GM21528 (cell line): ENCODE results near the gene ZNF83.
"Not testable (repeated sequence)": the region's sequence is repeated elsewhere in the genome, so short reads cannot be mapped to it uniquely, and the experiment has no call there.

ENCODE experiments used
- ATAC-seq: cut with Tn5 transposase; IDR thresholded peaks from one replicate; pipeline ENCODE4 v1.9.1; 2021; ENCODE audit warnings: mild to moderate bottlenecking, moderate library complexity; ENCODE audit not compliant: unreplicated experiment, low FRiP score

ZNF83 gene

DNA sequence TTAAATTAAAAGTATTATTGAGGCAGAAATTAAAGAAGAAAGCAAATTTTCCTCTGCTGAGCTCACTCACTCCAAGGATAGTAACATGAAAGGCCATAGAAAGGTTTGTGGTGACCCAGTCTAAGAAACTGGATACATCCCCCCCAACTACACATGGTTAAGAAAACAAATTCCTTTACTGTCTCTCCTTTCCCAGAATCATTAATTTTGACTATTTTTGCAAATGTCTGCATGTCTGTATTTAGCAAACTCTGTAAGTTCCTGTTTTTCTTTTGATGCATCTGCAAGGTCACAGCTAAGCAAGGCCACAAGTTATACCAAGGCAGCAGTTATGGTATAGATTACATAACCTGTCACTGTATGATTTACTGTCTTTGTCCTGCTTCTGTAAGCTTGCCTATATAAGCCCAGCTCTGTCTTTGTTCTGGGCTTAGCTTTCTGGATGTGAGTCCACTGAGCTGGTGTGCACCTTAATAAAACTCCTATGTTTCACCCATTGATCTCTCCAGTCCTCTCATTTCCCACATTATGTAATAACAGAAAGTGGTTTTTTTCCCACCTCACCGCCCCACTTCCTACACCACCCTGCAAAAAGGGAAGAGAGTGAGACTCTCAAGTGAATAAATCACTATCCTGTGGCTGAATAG, 8.5 kb upstream of the ZNF83 start:
- ATAC-seq: no peak

DNA sequence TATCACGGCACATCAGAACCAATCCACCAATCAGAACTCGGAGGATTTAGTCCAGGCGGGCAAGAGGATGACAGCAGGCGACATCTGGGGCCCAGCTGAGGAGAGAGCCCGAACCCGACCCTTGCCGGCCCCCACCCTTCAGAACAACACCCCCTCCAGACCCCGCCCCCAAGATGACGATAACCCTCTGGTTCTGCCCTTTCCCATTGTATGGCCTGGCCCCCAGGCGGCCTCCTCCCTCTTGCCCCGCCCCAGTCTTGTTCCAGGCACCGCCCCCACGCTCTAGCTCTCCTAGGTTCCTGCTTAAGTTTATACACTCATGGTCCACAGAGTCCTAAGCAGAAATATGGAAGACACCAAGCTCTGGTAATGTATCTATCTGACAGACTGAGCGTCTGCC, 2.8 kb upstream of the ZNF83 start:
- ATAC-seq: no peak

DNA sequence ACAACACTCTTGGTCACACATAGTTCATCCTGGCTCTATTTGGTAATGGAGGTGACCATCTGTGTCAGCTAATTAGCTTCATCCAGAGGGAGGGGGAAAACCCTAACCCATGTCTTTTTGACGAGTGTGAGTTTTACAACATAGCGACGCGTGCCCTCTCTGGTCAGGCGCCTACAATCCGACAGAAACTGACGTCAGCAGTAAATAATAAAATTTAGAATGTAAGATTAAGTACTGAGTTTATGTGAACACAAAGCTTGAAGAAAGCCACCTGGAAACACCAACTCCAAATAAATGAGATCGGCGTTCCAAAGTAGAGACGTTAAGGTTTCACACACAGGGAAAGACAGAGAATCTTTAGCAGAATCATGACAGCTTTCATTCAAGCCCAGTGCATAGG, 1.8 kb upstream of the ZNF83 start:
- ATAC-seq: no peak

DNA sequence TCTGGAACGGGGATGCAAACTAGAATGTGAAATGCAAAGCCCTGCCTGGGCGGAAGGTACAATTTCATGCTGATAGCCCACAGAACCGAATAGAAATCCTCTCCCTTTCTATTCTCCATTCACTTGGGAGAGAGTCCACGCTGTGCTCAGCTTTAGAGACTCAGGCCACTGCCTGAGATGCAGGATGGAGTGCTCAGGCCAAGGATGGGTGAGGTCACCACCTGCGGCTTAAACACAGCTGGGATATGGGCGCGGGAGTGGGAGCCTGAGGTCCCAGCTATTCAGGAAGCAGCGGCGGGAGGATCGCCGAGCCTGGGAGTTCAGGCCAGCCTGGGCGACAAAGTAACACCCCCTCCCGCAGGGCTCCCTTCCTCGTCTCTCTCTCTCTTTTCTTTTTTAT, 446 bp upstream of the ZNF83 start:
- ATAC-seq: peak; percentile 31

DNA sequence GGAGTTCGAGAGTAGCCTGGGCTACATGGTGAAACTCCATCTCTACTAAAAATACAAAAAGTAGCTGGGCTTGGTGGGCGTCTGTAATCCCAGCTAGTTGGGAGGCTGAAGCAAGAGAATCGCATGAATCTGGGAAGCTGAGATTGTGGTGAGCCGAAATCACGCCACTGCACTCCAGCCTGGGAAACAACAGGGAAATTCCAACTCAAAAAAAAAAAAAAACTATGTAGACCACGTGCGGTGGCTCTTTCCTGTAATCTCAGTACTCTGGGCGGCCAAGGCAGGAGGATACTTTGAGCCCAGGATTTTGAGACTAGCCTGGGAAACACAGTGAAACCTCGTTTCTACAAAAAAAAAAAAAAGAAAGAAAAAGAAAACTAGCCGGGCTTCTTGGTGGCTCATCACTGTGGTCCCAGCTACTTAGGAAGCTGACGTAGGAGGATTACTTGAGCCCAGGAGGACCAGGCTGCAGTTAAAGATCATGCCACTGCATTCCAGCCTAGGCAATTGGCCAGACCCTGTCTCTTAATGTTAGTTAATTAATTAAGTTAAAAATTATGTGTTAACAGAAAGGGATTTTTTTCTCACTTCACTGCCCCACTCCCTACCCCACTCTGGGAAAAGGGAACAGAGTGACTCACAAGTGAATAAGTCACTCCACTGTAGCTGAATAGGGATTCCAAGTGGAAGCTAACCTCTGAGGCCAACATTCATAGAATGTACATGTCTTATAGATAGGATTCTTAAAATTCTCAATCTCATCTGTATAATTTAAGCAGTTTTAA, 2.2 kb downstream of the ZNF83 start:
- no peak for ATAC-seq

DNA sequence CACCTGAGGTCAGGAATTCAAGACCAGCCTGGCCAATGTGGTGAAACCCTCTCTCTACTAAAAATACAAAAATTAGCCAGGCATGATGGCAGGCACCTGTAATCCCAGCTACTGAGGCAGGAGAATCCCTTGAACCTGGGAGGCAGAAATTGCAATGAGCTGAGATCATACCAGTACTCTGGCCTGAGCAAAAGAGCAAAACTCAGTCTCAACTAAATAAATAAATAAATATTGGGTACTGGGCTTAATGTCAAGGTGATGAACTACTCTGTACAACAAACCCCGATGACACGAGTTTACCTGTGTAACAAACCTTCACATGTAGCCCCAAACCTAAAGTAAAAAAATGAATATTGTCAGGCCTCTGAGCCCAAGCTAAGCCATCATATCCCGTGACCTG, 10.7 kb downstream of the ZNF83 start:
- not testable (repeated sequence) for ATAC-seq

DNA sequence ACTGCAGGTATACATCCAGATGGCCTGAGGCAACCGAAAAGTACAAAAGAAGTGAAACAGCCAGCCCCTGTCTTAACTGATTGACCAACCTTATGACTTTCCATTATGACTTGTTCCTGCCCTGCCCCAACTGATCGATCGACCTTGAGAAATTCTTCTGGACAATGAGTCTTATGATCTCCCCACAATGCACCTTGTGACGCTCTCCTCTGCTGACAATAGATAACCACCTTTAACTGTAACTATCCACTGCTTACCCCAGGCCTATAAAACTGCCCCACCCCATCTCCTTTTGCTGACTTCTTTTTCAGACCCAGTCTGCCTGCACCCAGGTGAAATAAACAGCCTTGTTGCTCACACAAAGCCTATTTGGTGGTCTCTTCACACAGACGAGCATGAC, 11.2 kb downstream of the ZNF83 start:
- no peak for ATAC-seq

DNA sequence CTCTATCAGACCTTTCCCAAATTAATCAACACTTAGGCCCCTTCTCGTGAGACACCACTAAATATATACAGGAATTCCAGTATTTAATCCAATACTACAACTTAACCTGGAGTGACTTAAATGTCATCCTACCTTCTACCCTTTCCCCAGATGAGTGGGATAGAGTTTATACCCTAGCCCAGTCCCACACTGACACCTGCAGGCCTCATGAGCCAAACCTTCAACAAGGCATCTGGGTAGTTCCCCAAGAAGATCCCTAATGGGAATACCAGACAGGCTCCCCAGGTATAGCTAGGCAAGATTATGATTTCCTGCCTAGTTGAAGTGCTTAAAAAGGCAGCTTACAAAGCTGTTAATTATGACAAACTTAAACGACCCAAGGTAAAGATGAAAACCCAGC, 15.9 kb downstream of the ZNF83 start:
- no peak for ATAC-seq

DNA sequence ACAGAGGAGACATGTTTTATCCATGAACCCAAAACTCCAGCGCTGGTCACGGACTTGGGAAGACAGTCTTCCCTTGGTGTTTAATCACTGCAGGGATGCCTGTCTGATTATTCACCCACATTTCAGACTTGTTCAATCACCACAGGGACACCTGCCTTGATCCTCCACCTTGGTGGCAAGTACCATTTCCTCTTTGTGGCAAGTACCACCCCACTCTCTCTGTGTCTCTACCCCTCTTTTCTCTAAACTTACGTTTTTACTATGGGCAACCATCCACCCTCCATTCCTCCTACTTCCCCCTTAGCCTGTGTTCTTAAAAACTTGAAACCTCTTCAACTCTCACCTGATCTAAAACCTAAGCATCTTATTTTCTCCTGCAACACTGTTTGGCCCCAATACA, 16.8 kb downstream of the ZNF83 start:
- no peak for ATAC-seq

DNA sequence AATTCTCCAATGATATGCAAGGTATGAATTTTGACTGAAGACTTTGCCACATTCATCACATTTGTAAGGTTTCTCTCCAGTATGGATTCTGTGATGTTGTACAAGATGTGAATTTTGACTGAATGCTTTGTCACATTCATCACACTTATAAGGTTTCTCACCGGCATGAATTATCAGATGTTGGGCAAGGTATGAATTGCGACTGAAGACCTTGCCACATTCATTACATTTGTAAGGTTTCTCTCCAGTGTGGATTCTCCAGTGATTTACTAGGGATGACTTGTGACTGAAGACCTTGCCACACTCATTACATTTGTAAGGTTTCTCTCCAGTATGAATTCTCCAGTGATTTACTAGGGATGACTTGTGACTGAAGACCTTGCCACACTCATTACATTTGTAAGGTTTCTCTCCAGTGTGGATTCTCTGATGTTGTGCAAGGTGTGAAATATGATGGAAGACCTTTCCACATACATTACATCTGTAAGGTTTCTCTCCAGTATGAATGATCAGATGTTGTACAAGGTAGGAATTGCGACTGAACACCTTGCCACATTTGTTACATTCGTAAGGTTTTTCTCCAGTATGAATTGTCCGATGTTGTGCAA, 24.8 kb downstream of the ZNF83 start:
- no peak for ATAC-seq

DNA sequence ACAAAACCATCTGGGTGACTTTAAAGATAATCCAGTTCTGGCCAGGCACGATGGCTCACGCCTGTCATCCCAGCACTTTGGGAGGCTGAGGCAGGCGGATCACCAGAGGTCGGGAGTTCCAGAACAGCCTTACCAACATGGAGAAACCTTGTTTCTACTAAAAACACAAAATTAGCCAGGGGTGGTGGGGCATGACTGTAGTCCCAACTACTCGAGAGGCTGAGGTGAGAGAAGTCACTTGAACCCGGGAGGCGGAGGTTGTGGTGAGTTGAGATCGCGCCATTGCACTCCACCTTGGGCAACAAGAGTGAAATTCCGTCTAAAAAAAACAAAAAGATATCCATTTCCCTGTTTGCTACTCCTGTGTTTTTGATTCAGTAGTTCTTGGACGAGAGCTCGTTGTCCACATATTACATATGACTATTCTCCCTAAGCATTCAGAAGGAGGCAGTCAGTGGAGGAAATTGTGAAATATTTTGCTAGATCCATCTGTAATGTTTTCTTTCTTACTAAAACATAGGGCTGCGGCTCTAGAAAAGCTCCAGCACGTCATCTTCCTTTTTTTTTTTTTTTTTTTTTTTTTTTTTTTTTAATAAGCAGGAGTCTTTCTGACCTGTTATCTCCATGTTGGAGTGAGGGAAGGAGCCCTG, 34.5 kb downstream of the ZNF83 start:
- ATAC-seq: no peak

DNA sequence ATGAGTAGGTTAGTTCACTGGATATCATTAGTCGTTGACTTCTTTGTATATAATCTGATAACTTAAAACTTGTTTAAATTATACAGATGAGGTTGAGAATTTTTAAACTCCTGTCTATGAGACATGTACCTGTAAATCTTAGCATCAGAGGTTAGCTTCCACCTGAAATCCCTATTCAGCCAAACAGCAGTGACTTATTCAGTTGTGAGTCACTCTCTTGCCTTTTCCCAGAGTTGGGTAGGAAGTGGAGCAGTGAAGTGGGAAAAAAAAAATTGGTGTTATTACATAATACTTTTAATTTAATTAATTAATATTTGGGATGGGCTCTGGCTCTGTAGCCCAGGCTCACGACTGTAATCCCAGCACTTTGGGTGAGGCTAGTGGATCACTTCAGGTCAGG, 35.2 kb downstream of the ZNF83 start:
- ATAC-seq: no peak

DNA sequence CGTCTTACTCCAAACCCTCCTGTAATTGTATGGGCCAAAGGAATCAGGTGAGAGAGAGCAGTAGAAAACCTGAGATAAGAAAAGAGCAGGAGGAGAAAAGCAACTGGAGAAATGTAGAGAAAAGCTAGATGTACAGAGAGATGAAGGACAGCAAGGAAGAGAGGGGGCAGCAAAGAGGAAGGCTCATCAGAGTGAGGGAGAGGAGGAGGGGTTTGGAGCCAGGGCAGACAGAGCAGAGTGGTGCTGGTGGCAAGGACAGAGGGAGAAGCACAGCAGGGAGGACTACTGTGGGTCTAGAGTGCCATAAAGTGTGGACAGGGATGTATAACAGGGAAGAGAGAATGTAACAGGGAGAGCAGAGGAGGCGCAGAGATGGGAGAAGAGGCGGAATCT, 36.2 kb downstream of the ZNF83 start:
- ATAC-seq: not testable (repeated sequence)

DNA sequence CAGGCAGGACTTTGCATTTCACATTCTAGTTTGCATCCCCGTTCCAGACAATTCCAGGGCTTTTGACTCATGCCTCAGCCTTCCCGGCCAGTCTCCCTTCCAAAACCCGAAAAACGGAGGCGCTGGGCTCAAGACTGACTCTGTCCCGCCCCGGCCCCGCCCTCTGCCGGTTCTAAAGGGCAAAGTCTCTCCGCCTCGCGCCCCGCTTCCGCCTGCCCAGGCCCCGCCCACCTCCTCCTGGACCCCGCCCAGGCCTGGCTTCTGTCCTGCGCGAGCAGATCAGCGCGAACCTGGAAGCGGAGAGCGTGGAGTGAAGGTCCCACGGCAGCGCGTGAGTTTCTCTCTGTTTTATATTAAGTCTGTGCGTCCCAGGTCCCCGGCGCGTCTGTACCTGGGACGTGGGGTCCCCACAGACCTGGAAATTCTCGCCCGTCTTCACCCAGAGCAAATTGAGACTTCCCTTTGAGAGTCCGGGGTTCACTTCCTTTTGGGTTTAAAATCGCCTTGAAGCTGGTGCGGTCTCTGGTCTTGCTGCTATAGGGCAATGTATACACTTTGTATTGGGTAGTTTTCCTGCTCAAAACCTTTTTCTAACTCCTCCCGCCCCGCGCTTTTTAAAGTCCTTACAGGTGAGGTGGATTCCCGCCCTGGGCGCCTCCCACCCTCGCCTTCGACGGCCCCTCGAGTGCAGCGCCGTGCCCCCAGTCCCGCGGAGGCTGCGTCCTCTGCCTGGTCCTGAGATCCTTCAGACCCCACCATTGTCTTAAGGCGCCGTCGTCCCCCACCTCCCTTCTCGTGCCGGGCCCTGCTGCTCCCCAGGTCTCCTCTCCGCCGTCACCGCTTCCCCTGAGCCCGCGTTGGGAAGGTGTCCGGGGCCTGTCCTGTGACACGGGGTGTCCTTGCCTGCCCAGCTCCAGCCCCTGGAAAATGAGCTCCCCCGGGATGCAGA, 36.9 kb downstream of the ZNF83 start:
- peak; percentile 96 for ATAC-seq

DNA sequence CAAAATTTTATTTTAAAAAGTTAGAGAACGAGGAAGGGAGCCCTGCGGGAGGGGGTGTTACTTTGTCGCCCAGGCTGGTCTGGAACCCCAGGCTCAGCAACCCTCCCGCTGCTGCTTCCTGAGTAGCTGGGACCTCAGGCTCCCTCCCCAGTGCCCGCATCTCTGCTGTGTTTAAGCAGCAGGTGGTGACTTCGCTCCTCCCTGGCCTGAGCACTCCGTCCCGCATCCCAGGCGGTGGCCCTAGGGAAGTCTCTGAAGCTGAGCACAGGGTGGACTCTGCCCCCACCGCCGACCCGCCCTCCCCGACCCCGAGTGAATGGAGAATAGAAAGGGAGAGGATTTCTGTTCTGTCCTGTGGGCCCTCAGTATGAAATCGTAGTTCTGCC, 37.5 kb downstream of the ZNF83 start:
- ATAC-seq: peak; percentile 24

DNA sequence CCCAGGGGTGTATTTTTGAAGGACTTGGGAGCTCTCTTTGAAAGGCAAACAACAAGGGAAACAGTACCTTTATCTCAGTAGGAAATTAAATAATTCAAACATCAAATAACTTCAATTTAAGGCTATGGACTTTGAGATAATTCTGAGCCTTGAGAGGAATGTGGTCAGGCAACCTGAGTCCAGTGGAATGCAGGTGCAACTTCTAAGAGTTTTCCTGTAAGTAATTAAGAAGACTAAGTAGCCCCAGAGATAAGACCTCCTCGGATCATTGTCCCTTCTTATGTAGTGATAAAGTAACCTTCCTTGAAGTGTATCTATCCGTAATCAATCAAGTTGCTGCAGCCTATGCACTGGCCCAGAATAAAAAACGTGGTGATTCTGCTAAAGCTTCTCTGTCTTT, 38.9 kb downstream of the ZNF83 start:
- no peak for ATAC-seq

DNA sequence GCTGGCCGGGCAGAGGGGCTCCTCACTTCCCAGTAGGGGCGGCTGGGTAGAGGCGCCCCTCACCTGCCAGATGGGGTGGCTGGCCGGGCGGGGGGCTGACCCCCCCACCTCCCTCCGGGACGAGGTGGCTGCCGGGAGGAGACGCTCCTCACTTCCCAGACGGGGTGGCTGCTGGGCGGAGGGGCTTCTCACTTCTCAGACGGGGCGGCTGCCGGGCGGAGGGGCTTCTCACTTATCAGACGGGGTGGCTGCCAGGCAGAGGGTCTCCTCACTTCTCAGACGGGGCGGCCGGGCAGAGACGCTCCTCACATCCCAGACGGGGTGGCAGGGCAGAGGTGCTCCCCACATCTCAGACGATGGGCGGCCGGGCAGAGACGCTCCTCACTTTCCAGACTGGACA, 44.7 kb downstream of the ZNF83 start:
- not testable (repeated sequence) for ATAC-seq

DNA sequence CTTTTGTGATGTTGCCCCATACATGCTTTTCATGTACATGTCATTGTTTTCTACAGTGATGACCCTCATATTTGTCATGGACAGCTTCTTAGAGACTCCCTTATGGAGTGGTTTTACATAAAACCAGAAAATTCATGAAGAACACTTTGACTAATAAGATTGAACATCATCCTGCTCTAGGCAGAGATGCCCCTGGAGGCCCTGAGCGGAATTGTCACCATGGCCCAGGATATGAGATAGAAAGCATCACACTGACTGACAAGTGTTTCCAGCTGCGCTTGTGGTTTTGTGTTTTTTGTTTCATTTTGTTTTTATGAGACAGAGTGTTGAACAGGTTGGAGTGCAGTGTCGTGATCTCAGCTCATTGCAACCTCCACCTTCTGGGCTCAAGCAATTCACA, 45.9 kb downstream of the ZNF83 start:
- ATAC-seq: no peak

DNA sequence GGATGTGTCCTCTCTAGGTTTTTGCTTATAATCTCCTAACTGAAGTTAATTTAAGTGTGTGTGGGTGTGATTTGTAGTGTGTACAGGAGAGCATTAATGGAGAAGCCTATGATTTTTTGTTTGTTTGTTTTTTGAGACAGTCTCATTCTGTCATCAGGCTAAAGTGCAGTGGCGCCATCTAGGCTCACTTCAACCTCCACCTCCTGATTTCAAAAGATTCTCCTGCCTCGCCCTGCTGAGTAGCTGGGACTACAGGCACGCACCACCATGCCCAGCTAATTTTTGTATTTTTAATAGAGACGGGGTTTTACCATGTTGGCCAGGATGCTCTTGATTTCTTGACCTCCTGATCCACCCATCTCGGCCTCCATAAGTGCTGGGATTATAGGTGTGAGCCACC, 47.4 kb downstream of the ZNF83 start:
- ATAC-seq: no peak

DNA sequence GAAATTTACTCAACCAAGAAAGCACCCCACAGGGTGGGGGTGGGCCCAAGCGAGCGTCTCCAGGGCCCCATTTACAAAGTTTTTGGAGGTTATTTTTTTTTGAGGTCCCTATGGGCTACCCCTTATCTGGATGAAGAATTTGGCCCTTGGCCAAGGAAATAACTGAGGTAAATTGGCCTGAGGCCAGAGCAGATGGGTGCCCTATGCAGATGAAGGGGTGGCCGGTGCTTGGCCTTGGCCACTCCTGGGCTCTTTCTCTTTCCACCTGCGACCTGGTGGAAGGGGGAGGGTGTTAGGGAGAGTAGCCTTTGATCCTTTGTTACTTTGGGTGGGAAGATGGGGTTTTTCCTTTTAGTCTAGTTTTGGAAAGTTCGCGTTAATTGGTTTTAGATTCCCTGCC, 52.6 kb downstream of the ZNF83 start:
- ATAC-seq: no peak
